K562 (cell line): Measurements from ENCODE around the gene CPNE6. TPM values are rescaled to one million over a fixed set of nuclear protein-coding genes. Genes with fewer than 3 reads are reported as not detected.

ENCODE experiments used
- CREB1 ChIP-seq, 2 experiments: sonication (generic) in 1 of 2; formaldehyde crosslinking in 1 of 2; IDR thresholded peaks; 2 replicates each; pipeline versions ENCODE4 v1.6.1 to v1.8.0; 2012 to 2022; ENCODE audit warnings: inconsistent platforms in 1 of 2, mild to moderate bottlenecking in 1 of 2, missing genetic modification reagents in 1 of 2, moderate library complexity in 1 of 2
- FOXP1 ChIP-seq: sonication (generic); formaldehyde crosslinking; IDR thresholded peaks from 2 replicates; pipeline ENCODE4 v1.8.0; 2022; ENCODE audit warnings: mild to moderate bottlenecking, missing genetic modification reagents
- MEF2D ChIP-seq: conservative IDR thresholded peaks from 2 replicates; pipeline ENCODE4 v1.6.1; 2016; ENCODE audit warnings: low read depth, missing genetic modification characterization, missing compliant biosample characterization
- NFRKB ChIP-seq: fragments of 450-650 bp; IDR thresholded peaks from 2 replicates; pipeline ENCODE4 v1.6.1; 2016; ENCODE audit warnings: low read depth
- SPI1 ChIP-seq: IDR thresholded peaks from 2 replicates; pipeline ENCODE4 v1.6.1; 2011; ENCODE audit warnings: low read depth, low read length, control low read depth, borderline replicate concordance
- TCF7L2 ChIP-seq: fragments of 150-350 bp; IDR thresholded peaks from 2 replicates; pipeline ENCODE4 v1.6.1; 2016; ENCODE audit warnings: low read depth, mild to moderate bottlenecking, low read length, moderate library complexity
- ZNF316 ChIP-seq: fragments of 450-650 bp; IDR thresholded peaks from 2 replicates; pipeline ENCODE4 v1.6.1; 2016
- polyA plus RNA-seq, 8 experiments: library from polyadenylated mRNA; depleted of rRNA in 4 of 8; stranded (reverse) in 5 of 8; unstranded in 3 of 8; fragments of >200 nt; fragmentation: Nextera tagmentation in 2 of 8; fragmentation: Illumina TruSeq in 1 of 8; extraction: Ambion mirVana in 2 of 8; extraction: Trizol in 1 of 8; gene quantifications; 2 replicates each; pipeline versions ENCODE4 v1.2.1 to v1.2.3, GENCODE V29; 2011 to 2014; ENCODE audit warnings: inconsistent platforms in 1 of 8, missing spikeins in 1 of 8
- total RNA-seq, 7 experiments: library from RNA; depleted of rRNA in 6 of 7; stranded (reverse); fragments of >200 nt in 6 of 7; fragmentation: Illumina TruSeq in 2 of 7; extraction: Trizol in 2 of 7; gene quantifications; 2 replicates each; pipeline versions ENCODE4 v1.2.1 to v1.2.3, GENCODE V29; 2011 to 2021; ENCODE audit warnings: low replicate concordance in 1 of 7
- TF ChIP-seq, protein P1 (sequence below): sonication (generic); formaldehyde crosslinking; IDR thresholded peaks from 2 replicates; pipeline ENCODE4 v1.8.0; 2022; ENCODE audit warnings: missing genetic modification reagents, mild to moderate bottlenecking, moderate library complexity, borderline replicate concordance
- TF ChIP-seq, protein P2 (sequence below): fragments of 450-650 bp; formaldehyde crosslinking; IDR thresholded peaks from 2 replicates; pipeline ENCODE4 v1.4.0; 2020; ENCODE audit warnings: mild to moderate bottlenecking, mixed read lengths
- TF ChIP-seq, protein P3 (sequence below), 2 experiments: fragments of 450-650 bp; formaldehyde crosslinking in 1 of 2; IDR thresholded peaks; 2 replicates each; pipeline versions ENCODE4 v1.4.0 to v1.6.1; 2014 to 2020; ENCODE audit warnings: mild to moderate bottlenecking in 2 of 2, borderline replicate concordance in 1 of 2, low read depth in 1 of 2
- TF ChIP-seq, protein P4 (sequence below): fragments of 150-350 bp; IDR thresholded peaks from 2 replicates; pipeline ENCODE4 v1.6.1; 2014; ENCODE audit warnings: low read depth, mild to moderate bottlenecking, low read length, borderline replicate concordance

The CPNE6 gene
- total and polyA plus RNA-seq, 9 of the 15 experiments (the other 6 are each of a cell fraction or from before 2014, with no cell fraction given), result not detected

DNA sequence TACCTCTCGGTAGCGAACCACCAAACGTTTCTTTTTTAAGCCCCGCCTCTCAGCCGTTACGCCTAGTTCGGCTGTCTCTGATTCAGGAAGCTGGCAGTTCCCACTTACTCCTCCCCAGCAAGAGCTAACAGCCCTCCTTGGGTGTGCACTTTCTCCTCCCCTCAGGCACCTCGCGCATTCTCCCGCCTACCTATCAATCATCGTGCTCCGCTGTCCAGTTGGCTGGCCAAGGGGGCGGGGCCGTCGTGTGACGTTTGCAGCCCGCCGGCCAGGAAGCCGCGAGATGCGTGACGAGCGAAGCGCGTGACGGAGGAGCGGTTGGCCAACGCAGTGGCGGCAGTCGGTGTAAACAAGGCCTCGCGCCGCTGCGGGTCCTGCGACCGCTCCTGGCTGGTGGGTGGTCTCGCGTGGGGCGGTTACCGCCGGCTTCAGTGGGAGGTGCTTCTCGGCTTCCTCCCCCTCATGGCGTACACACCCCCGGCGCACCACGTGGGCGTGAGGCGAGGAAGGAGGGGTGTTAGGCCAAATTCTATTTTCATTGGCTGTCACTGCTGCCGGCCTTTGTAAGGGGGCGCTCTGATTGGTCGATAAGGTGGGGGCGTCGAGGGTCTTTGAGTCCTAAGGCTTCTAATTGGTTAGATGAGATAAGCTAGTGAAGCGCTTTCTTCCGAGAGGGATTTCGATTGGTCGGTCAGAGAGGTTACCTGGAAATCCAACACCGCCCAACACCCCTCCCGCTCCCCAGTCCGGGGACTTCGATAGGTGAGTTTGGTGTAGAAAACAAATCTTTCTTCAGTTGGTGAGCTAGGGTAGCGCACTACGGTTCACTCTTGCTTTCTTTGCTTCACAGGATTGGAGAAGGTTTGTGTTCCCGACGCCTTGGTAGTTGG lies 43.4 kb downstream of the CPNE6 start, which contains the start of the genes DCAF11 and NRL (continued):
- TF ChIP-seq MEF2D (tag) (no peak), CREB1 (IDR thresholded peaks at IDR 0.05) (peak; percentile 93), CREB1 (CRISPR knock-in tag; IDR thresholded peaks at IDR 0.05) (peak; percentile 97), NFRKB (no peak), TCF7L2 (no peak), SPI1 (0 out of 2 replicates have a peak, but pooled peaks have one; percentile 14), FOXP1 (peak; percentile 86; the same call in 1 of the 2 replicates), ZNF316 (no peak)
- TF ChIP-seq, protein P1, sequence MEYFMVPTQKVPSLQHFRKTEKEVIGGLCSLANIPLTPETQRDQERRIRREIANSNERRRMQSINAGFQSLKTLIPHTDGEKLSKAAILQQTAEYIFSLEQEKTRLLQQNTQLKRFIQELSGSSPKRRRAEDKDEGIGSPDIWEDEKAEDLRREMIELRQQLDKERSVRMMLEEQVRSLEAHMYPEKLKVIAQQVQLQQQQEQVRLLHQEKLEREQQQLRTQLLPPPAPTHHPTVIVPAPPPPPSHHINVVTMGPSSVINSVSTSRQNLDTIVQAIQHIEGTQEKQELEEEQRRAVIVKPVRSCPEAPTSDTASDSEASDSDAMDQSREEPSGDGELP (CRISPR knock-in tag), result peak; percentile 66; the same call in 1 of the 2 replicates
- TF ChIP-seq, protein P2, sequence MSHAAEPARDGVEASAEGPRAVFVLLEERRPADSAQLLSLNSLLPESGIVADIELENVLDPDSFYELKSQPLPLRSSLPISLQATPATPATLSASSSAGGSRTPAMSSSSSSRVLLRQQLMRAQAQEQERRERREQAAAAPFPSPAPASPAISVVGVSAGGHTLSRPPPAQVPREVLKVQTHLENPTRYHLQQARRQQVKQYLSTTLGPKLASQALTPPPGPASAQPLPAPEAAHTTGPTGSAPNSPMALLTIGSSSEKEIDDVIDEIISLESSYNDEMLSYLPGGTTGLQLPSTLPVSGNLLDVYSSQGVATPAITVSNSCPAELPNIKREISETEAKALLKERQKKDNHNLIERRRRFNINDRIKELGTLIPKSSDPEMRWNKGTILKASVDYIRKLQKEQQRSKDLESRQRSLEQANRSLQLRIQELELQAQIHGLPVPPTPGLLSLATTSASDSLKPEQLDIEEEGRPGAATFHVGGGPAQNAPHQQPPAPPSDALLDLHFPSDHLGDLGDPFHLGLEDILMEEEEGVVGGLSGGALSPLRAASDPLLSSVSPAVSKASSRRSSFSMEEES (CRISPR knock-in tag), result peak; percentile 34; the same call in 1 of the 2 replicates
- TF ChIP-seq, protein P3, sequence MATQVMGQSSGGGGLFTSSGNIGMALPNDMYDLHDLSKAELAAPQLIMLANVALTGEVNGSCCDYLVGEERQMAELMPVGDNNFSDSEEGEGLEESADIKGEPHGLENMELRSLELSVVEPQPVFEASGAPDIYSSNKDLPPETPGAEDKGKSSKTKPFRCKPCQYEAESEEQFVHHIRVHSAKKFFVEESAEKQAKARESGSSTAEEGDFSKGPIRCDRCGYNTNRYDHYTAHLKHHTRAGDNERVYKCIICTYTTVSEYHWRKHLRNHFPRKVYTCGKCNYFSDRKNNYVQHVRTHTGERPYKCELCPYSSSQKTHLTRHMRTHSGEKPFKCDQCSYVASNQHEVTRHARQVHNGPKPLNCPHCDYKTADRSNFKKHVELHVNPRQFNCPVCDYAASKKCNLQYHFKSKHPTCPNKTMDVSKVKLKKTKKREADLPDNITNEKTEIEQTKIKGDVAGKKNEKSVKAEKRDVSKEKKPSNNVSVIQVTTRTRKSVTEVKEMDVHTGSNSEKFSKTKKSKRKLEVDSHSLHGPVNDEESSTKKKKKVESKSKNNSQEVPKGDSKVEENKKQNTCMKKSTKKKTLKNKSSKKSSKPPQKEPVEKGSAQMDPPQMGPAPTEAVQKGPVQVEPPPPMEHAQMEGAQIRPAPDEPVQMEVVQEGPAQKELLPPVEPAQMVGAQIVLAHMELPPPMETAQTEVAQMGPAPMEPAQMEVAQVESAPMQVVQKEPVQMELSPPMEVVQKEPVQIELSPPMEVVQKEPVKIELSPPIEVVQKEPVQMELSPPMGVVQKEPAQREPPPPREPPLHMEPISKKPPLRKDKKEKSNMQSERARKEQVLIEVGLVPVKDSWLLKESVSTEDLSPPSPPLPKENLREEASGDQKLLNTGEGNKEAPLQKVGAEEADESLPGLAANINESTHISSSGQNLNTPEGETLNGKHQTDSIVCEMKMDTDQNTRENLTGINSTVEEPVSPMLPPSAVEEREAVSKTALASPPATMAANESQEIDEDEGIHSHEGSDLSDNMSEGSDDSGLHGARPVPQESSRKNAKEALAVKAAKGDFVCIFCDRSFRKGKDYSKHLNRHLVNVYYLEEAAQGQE (IDR thresholded peaks at IDR 0.05; ENCODE audit: borderline replicate concordance), result peak; percentile 76
- TF ChIP-seq, protein P3 (CRISPR knock-in tag; IDR thresholded peaks at IDR 0.05; ENCODE audit: low read depth), result no peak
- TF ChIP-seq, protein P4, sequence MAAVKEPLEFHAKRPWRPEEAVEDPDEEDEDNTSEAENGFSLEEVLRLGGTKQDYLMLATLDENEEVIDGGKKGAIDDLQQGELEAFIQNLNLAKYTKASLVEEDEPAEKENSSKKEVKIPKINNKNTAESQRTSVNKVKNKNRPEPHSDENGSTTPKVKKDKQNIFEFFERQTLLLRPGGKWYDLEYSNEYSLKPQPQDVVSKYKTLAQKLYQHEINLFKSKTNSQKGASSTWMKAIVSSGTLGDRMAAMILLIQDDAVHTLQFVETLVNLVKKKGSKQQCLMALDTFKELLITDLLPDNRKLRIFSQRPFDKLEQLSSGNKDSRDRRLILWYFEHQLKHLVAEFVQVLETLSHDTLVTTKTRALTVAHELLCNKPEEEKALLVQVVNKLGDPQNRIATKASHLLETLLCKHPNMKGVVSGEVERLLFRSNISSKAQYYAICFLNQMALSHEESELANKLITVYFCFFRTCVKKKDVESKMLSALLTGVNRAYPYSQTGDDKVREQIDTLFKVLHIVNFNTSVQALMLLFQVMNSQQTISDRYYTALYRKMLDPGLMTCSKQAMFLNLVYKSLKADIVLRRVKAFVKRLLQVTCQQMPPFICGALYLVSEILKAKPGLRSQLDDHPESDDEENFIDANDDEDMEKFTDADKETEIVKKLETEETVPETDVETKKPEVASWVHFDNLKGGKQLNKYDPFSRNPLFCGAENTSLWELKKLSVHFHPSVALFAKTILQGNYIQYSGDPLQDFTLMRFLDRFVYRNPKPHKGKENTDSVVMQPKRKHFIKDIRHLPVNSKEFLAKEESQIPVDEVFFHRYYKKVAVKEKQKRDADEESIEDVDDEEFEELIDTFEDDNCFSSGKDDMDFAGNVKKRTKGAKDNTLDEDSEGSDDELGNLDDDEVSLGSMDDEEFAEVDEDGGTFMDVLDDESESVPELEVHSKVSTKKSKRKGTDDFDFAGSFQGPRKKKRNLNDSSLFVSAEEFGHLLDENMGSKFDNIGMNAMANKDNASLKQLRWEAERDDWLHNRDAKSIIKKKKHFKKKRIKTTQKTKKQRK, result peak; percentile 70; the same call in 1 of the 2 replicates
